GM12872 (cell line): ENCODE measurements around the gene ZNRF3.

Experiments used
- TF ChIP-seq, protein P1 (sequence below): IDR thresholded peaks from 3 replicates; pipeline ENCODE4 v1.5.1; 2011; ENCODE audit warnings: low read depth, mild to moderate bottlenecking, low read length, moderate library complexity; ENCODE audit not compliant: insufficient read depth

ZNRF3 gene

GRCh38 chr22:29054251-29054767, 170.9 kb downstream of the ZNRF3 start:
- TF ChIP-seq, protein P1, sequence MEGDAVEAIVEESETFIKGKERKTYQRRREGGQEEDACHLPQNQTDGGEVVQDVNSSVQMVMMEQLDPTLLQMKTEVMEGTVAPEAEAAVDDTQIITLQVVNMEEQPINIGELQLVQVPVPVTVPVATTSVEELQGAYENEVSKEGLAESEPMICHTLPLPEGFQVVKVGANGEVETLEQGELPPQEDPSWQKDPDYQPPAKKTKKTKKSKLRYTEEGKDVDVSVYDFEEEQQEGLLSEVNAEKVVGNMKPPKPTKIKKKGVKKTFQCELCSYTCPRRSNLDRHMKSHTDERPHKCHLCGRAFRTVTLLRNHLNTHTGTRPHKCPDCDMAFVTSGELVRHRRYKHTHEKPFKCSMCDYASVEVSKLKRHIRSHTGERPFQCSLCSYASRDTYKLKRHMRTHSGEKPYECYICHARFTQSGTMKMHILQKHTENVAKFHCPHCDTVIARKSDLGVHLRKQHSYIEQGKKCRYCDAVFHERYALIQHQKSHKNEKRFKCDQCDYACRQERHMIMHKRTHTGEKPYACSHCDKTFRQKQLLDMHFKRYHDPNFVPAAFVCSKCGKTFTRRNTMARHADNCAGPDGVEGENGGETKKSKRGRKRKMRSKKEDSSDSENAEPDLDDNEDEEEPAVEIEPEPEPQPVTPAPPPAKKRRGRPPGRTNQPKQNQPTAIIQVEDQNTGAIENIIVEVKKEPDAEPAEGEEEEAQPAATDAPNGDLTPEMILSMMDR = no peak

GRCh38 chr22:29055192-29055830, 171.9 kb downstream of the ZNRF3 start:
- TF ChIP-seq, protein P1 = no peak

GRCh38 chr22:29056472-29056871, 173.1 kb downstream of the ZNRF3 start:
- TF ChIP-seq, protein P1 = no peak

GRCh38 chr22:29060251-29060869, 177.0 kb downstream of the ZNRF3 start:
- TF ChIP-seq, protein P1 = no peak

- TF ChIP-seq, protein P1 = no peak
Observed at GRCh38 chr22:29060931-29061330, 177.6 kb downstream of the ZNRF3 start.

- TF ChIP-seq, protein P1 = no peak
Observed at GRCh38 chr22:29061773-29062172, 178.4 kb downstream of the ZNRF3 start, which contains the start of gene C22orf31. C22orf31 (minus strand) TSS chr22:29061831; CDS start chr22:29061792, 39 bp downstream.

- TF ChIP-seq, protein P1 = no peak
Observed at GRCh38 chr22:29062286-29062821, 179.0 kb downstream of the ZNRF3 start.
